HEK293 (cell line): ENCODE measurements around the gene TRA2B.

Source experiments
- CTCF ChIA-PET: fragments of 350-600 bp; formaldehyde crosslinking; extraction: SDS; loops from one replicate; lab custom pipeline; 2021; ENCODE audit warnings: antibody characterized with exemption; lab: Yijun Ruan, JAX
- POLR2A ChIA-PET: fragments of 300-600 bp; formaldehyde crosslinking; extraction: SDS; loops from one replicate; lab custom pipeline; 2020; ENCODE audit warnings: antibody characterized with exemption, inconsistent platforms; lab: Yijun Ruan, JAX
- H3K27ac ChIP-seq: fragments of 200-500 bp; sonication (Bioruptor generic); 2 replicates; pipeline ENCODE4 v1.5.1; 2014; ENCODE audit warnings: low read depth, low read length, control low read depth, inconsistent platforms; ENCODE audit errors: extremely low read depth
- H3K36me3 ChIP-seq, 2 experiments: fragments of 200-500 bp in 1 of 2; sonication (Bioruptor generic) in 1 of 2; 1 replicate in 1 of 2; 2 replicates in 1 of 2; pipeline ENCODE4 v1.5.1; 2014 to 2017; ENCODE audit warnings: inconsistent platforms in 2 of 2, low read length in 2 of 2; ENCODE audit not compliant: control insufficient read depth in 2 of 2, insufficient read depth in 1 of 2
- H3K4me1 ChIP-seq: fragments of 200-500 bp; sonication (Bioruptor generic); 2 replicates; pipeline ENCODE4 v1.5.1; 2014; ENCODE audit warnings: mild to moderate bottlenecking, low read length, inconsistent platforms; ENCODE audit not compliant: control insufficient read depth, insufficient read depth
- H3K4me3 ChIP-seq: 2 replicates; pipeline ENCODE4 v1.5.1; 2011; ENCODE audit warnings: low read depth, mild to moderate bottlenecking, control low read depth, low read length, moderate library complexity
- H3K9me3 ChIP-seq: fragments of 200-500 bp; sonication (Bioruptor generic); 2 replicates; pipeline ENCODE4 v1.5.1; 2014; ENCODE audit warnings: low read depth, low read length, inconsistent platforms; ENCODE audit not compliant: control insufficient read depth, insufficient read depth
- EGR2 ChIP-seq: fragments of 450-650 bp; formaldehyde crosslinking; IDR thresholded peaks from 2 replicates; pipeline ENCODE4 v1.5.1; 2016; ENCODE audit warnings: low read depth, missing biosample characterization, missing genetic modification characterization
- GFI1B ChIP-seq: fragments of 450-650 bp; formaldehyde crosslinking; IDR thresholded peaks from 2 replicates; pipeline ENCODE4 v1.5.1; 2016; ENCODE audit warnings: missing biosample characterization, missing genetic modification characterization
- KLF16 ChIP-seq: fragments of 450-650 bp; formaldehyde crosslinking; IDR thresholded peaks from 2 replicates; pipeline ENCODE4 v1.5.1; 2017; ENCODE audit warnings: missing biosample characterization, missing genetic modification characterization
- PRDM1 ChIP-seq: fragments of 450-650 bp; formaldehyde crosslinking; IDR thresholded peaks from 2 replicates; pipeline ENCODE4; 2016; ENCODE audit warnings: missing biosample characterization, missing genetic modification characterization
- PRDM4 ChIP-seq: fragments of 450-650 bp; formaldehyde crosslinking; IDR thresholded peaks from 2 replicates; pipeline ENCODE4 v1.5.1; 2017; ENCODE audit warnings: missing biosample characterization, missing genetic modification characterization
- PRDM6 ChIP-seq: fragments of 450-650 bp; formaldehyde crosslinking; IDR thresholded peaks from 2 replicates; pipeline ENCODE4 v1.5.1; 2017; ENCODE audit warnings: missing biosample characterization, missing genetic modification characterization
- RBAK ChIP-seq: fragments of 450-650 bp; formaldehyde crosslinking; IDR thresholded peaks from 2 replicates; pipeline ENCODE4 v1.5.1; 2016; ENCODE audit warnings: missing biosample characterization, missing genetic modification characterization
- SP2 ChIP-seq: fragments of 450-650 bp; formaldehyde crosslinking; IDR thresholded peaks from 2 replicates; pipeline ENCODE4 v1.5.1; 2016; ENCODE audit warnings: missing biosample characterization, missing genetic modification characterization
- ZBTB10 ChIP-seq: fragments of 450-650 bp; formaldehyde crosslinking; IDR thresholded peaks from 2 replicates; pipeline ENCODE4 v1.5.1; 2016; ENCODE audit warnings: missing biosample characterization, missing genetic modification characterization
- ZBTB11 ChIP-seq: fragments of 450-650 bp; formaldehyde crosslinking; conservative IDR thresholded peaks from 2 replicates; pipeline ENCODE4 v1.5.1; 2016; ENCODE audit warnings: low read depth, missing biosample characterization, missing genetic modification characterization
- ZFP41 ChIP-seq: fragments of 450-650 bp; formaldehyde crosslinking; IDR thresholded peaks from 2 replicates; pipeline ENCODE4 v1.5.1; 2016; ENCODE audit warnings: missing biosample characterization, missing genetic modification characterization, borderline replicate concordance
- ZNF214 ChIP-seq: fragments of 450-650 bp; formaldehyde crosslinking; IDR thresholded peaks from 2 replicates; pipeline ENCODE4 v1.5.1; 2017; ENCODE audit warnings: missing biosample characterization, mild to moderate bottlenecking, missing genetic modification characterization, borderline replicate concordance
- ZNF518A ChIP-seq: fragments of 450-650 bp; formaldehyde crosslinking; conservative IDR thresholded peaks from 2 replicates; pipeline ENCODE4 v1.5.1; 2016; ENCODE audit warnings: low read depth, missing biosample characterization, missing genetic modification characterization
- ZNF529 ChIP-seq: fragments of 450-650 bp; formaldehyde crosslinking; IDR thresholded peaks from 2 replicates; pipeline ENCODE4 v1.5.1; 2017; ENCODE audit warnings: missing genetic modification characterization, missing biosample characterization; ENCODE audit not compliant: insufficient replicate concordance
- ZNF792 ChIP-seq: fragments of 450-650 bp; formaldehyde crosslinking; IDR thresholded peaks from 2 replicates; pipeline ENCODE4 v1.5.1; 2016; ENCODE audit warnings: missing biosample characterization, missing genetic modification characterization
- ZSCAN16 ChIP-seq: fragments of 450-650 bp; formaldehyde crosslinking; IDR thresholded peaks from 2 replicates; pipeline ENCODE4 v1.5.1; 2016; ENCODE audit warnings: missing biosample characterization, missing genetic modification characterization

TRA2B gene

GRCh38 chr3:185976977-185977678, 39.3 kb upstream of the TRA2B start (continued):
- TF ChIP-seq ZNF518A (no peak), ZSCAN16 (tag by site-specific recombination) (no peak), PRDM4 (tag by site-specific recombination) (peak; percentile 83), EGR2 (tag by site-specific recombination) (peak; percentile 25; the same call in 1 of the 2 replicates)

- ChIA-PET POLR2A (no interaction called here), CTCF (interaction anchor here (0.6 to 3.3 kb wide), 6 partner anchors 24 to 301 kb away, joined by 3 to 24 read pairs (median 4); no protein-coding TSS in a partner anchor)
- H3K36me3 ChIP-seq, result no peaks in the 10 kb centered on the region
- H3K9me3 ChIP-seq, result no peaks in the 10 kb centered on the region
- TF ChIP-seq RBAK (tag by site-specific recombination) (no peak), KLF16 (tag by site-specific recombination) (no peak), ZBTB10 (tag by site-specific recombination) (no peak)
- no peaks in the 10 kb centered on the region for H3K4me1 ChIP-seq
- H3K27ac ChIP-seq, result no peak overlapping the region
- H3K4me3 ChIP-seq, result no peak overlapping the region
Measured at GRCh38 chr3:185976100-185976499, 38.3 kb upstream of the TRA2B start.

- no peaks in the 10 kb centered on the region for H3K36me3 ChIP-seq
- no peaks in the 10 kb centered on the region for H3K4me1 ChIP-seq
- H3K4me3 ChIP-seq, result no peak overlapping the region
- ChIA-PET POLR2A (no interaction called here), CTCF (interaction anchor here (0.6 to 1.8 kb wide), 2 partner anchors 28 to 319 kb away, joined by 3 to 9 read pairs; no protein-coding TSS in a partner anchor)
- no peak overlapping the region for H3K27ac ChIP-seq
- H3K9me3 ChIP-seq, result no peaks in the 10 kb centered on the region
- TF ChIP-seq ZFP41 (tag by site-specific recombination), result no peak
- no peak for TF ChIP-seq PRDM1
- TF ChIP-seq ZNF214 (tag by site-specific recombination), result no peak
- TF ChIP-seq ZNF529 (tag by site-specific recombination), result no peak
- no peak for TF ChIP-seq PRDM6 (tag by site-specific recombination)
- no peak for TF ChIP-seq SP2
- TF ChIP-seq ZNF792 (tag by site-specific recombination), result no peak
- no peak for TF ChIP-seq GFI1B (tag by site-specific recombination)
- TF ChIP-seq ZBTB11 (tag by site-specific recombination), result no peak
Measured at GRCh38 chr3:185971579-185971978, 33.8 kb upstream of the TRA2B start.
